ENCODE data around the gene LDHA. TPM values are rescaled to one million over a fixed set of nuclear protein-coding genes. Genes with fewer than 3 reads are reported as not detected.

LDHA gene
- total RNA-seq, 1 donor from 2014 or later = 852 TPM

DNA sequence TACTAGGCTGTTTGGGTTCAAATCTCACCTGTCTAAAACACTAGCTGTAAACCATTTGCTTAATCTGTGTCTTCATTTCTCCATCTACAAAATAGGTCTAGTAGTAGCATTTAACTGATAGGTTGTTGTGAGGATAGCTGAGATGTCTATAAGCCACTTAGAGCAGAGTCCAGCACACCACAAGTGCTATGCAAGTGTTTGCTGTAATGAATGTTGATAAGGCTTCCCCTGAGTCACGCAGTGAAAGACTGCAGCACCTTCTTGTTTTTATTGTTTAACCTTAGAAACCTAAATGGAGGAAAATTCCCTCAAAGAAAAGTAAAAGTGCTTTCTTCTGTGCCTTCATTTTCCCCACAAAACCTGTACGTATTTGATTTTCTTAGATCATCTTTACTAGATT lies 23.1 kb upstream of the LDHA start:
- H2AFZ ChIP-seq (ENCODE audit: low read depth, low read length) = no peak overlapping the region
- FAIRE-seq = no peak
- no peaks in the 10 kb centered on the region for H4K20me1 ChIP-seq (ENCODE audit: insufficient read depth, low read length)
- Mint-ChIP-seq H3K27ac (ENCODE audit: unreplicated experiment) (no peak overlapping the region), H3K36me3 (ENCODE audit: low read depth, unreplicated experiment) (peaks cover 2% of the 10 kb centered on the region), H3K9me3 (ENCODE audit: unreplicated experiment) (no peaks in the 10 kb centered on the region), H3K27me3 (ENCODE audit: low read depth, unreplicated experiment) (no peaks in the 10 kb centered on the region), H3K4me3 (ENCODE audit: unreplicated experiment) (no peak overlapping the region), H3K4me1 (ENCODE audit: low read depth, unreplicated experiment) (peaks cover 19% of the 10 kb centered on the region)
- DNase-seq (ENCODE audit: low read depth) = peak; percentile 54
- H3K9me3 ChIP-seq (ENCODE audit: insufficient read depth, low read depth, low read length) = no peaks in the 10 kb centered on the region
- H3K4me2 ChIP-seq (ENCODE audit: low read length) = no peak overlapping the region
- no peak overlapping the region for H3K27ac ChIP-seq (ENCODE audit: low read depth, low read length)
- peaks cover 8% of the 10 kb centered on the region for H3K36me3 ChIP-seq (ENCODE audit: insufficient read depth, low read length)
- no peaks in the 10 kb centered on the region for H3K27me3 ChIP-seq (ENCODE audit: insufficient read depth, low read length)
- no peak for TF ChIP-seq EZH2 (IDR thresholded peaks at IDR 0.05; ENCODE audit: insufficient read depth, low read length)
- TF ChIP-seq, protein P1, sequence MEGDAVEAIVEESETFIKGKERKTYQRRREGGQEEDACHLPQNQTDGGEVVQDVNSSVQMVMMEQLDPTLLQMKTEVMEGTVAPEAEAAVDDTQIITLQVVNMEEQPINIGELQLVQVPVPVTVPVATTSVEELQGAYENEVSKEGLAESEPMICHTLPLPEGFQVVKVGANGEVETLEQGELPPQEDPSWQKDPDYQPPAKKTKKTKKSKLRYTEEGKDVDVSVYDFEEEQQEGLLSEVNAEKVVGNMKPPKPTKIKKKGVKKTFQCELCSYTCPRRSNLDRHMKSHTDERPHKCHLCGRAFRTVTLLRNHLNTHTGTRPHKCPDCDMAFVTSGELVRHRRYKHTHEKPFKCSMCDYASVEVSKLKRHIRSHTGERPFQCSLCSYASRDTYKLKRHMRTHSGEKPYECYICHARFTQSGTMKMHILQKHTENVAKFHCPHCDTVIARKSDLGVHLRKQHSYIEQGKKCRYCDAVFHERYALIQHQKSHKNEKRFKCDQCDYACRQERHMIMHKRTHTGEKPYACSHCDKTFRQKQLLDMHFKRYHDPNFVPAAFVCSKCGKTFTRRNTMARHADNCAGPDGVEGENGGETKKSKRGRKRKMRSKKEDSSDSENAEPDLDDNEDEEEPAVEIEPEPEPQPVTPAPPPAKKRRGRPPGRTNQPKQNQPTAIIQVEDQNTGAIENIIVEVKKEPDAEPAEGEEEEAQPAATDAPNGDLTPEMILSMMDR (IDR thresholded peaks at IDR 0.05; ENCODE audit: insufficient read depth, low read depth, low read length) = no peak
- no peaks in the 10 kb centered on the region for H3K79me2 ChIP-seq (ENCODE audit: insufficient read depth, low read length)
- H3K4me3 ChIP-seq (ENCODE audit: insufficient read depth, low read depth, low read length) = no peak overlapping the region
- H3K9ac ChIP-seq (ENCODE audit: low read length) = no peak overlapping the region
- peaks cover 6% of the 10 kb centered on the region for H3K4me1 ChIP-seq (ENCODE audit: insufficient read depth, low read length)

DNA sequence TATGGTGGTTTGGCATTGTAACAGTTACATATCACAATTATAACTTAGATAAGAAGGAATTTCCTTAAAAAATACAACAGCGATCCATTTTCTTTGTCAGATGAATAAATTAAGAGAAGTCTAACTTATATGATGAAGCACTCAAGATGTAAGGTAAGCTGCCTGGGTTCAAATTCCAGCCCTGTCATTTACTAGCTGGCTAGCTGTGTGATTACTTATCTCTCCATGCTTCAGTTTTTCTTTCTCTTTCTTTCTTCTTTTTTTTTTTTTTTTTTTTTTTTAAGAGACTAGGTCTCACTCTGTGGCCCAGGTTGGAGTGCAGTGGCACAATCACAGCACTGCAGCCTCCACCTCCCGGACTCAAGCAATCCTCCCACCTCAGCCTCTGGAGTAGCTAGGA lies 22.2 kb upstream of the LDHA start:
- Histone ChIP-seq H3K4me3 (ENCODE audit: insufficient read depth, low read depth, low read length) (no peak overlapping the region), H3K4me2 (ENCODE audit: low read length) (no peak overlapping the region), H4K20me1 (ENCODE audit: insufficient read depth, low read length) (no peaks in the 10 kb centered on the region), H3K27ac (ENCODE audit: low read depth, low read length) (no peak overlapping the region), H3K79me2 (ENCODE audit: insufficient read depth, low read length) (no peaks in the 10 kb centered on the region), H3K36me3 (ENCODE audit: insufficient read depth, low read length) (no peaks in the 10 kb centered on the region), H3K9me3 (ENCODE audit: insufficient read depth, low read depth, low read length) (no peaks in the 10 kb centered on the region), H3K9ac (ENCODE audit: low read length) (no peak overlapping the region), H3K4me1 (ENCODE audit: insufficient read depth, low read length) (peaks cover 6% of the 10 kb centered on the region), H2AFZ (ENCODE audit: low read depth, low read length) (no peak overlapping the region), H3K27me3 (ENCODE audit: insufficient read depth, low read length) (no peaks in the 10 kb centered on the region)
- no peaks in the 10 kb centered on the region for H3K9me3 Mint-ChIP-seq (ENCODE audit: unreplicated experiment)
- H3K27me3 Mint-ChIP-seq (ENCODE audit: low read depth, unreplicated experiment) = no peaks in the 10 kb centered on the region
- no peak for FAIRE-seq
- DNase-seq (ENCODE audit: low read depth) = no peak
- no peak overlapping the region for H3K4me3 Mint-ChIP-seq (ENCODE audit: unreplicated experiment)
- TF ChIP-seq EZH2 (IDR thresholded peaks at IDR 0.05; ENCODE audit: insufficient read depth, low read length) = no peak
- TF ChIP-seq, protein P1 (IDR thresholded peaks at IDR 0.05; ENCODE audit: insufficient read depth, low read depth, low read length) = no peak
- H3K27ac Mint-ChIP-seq (ENCODE audit: unreplicated experiment) = no peak overlapping the region
- peaks cover 2% of the 10 kb centered on the region for H3K36me3 Mint-ChIP-seq (ENCODE audit: low read depth, unreplicated experiment)
- peaks cover 19% of the 10 kb centered on the region for H3K4me1 Mint-ChIP-seq (ENCODE audit: low read depth, unreplicated experiment)

DNA sequence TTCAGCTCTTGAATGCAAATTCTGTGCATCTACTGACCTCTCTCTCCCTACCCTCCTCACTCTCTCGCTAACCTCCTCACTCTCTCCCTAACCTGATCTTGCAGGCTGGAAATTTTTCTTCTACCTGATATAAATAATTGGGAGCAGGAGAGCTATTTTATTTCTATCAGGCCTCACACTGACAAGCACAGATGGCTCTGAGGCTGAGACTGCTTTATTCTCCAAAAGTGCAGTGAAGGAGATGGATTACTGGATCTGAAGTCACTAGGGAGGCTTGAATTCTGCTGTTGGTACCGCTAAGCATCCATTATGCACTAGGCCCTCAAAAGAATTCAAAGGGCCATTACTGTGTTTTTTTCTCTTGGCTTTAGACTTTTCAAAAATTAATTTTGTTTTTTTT lies 19.4 kb upstream of the LDHA start:
- H3K4me3 ChIP-seq (ENCODE audit: insufficient read depth, low read depth, low read length) = no peak overlapping the region
- Mint-ChIP-seq H3K4me1 (ENCODE audit: low read depth, unreplicated experiment) (no peaks in the 10 kb centered on the region), H3K36me3 (ENCODE audit: low read depth, unreplicated experiment) (no peaks in the 10 kb centered on the region), H3K27ac (ENCODE audit: unreplicated experiment) (no peak overlapping the region), H3K9me3 (ENCODE audit: unreplicated experiment) (no peaks in the 10 kb centered on the region), H3K27me3 (ENCODE audit: low read depth, unreplicated experiment) (no peaks in the 10 kb centered on the region), H3K4me3 (ENCODE audit: unreplicated experiment) (no peak overlapping the region)
- H3K27me3 ChIP-seq (ENCODE audit: insufficient read depth, low read length) = no peaks in the 10 kb centered on the region
- no peaks in the 10 kb centered on the region for H3K4me1 ChIP-seq (ENCODE audit: insufficient read depth, low read length)
- no peak overlapping the region for H3K27ac ChIP-seq (ENCODE audit: low read depth, low read length)
- H2AFZ ChIP-seq (ENCODE audit: low read depth, low read length) = no peak overlapping the region
- DNase-seq (ENCODE audit: low read depth) (no peak), FAIRE-seq (no peak)
- H4K20me1 ChIP-seq (ENCODE audit: insufficient read depth, low read length) = no peaks in the 10 kb centered on the region
- H3K36me3 ChIP-seq (ENCODE audit: insufficient read depth, low read length) = no peaks in the 10 kb centered on the region
- no peaks in the 10 kb centered on the region for H3K9me3 ChIP-seq (ENCODE audit: insufficient read depth, low read depth, low read length)
- no peak overlapping the region for H3K9ac ChIP-seq (ENCODE audit: low read length)
- no peaks in the 10 kb centered on the region for H3K79me2 ChIP-seq (ENCODE audit: insufficient read depth, low read length)
- TF ChIP-seq, protein P1 (IDR thresholded peaks at IDR 0.05; ENCODE audit: insufficient read depth, low read depth, low read length) = no peak
- TF ChIP-seq EZH2 (IDR thresholded peaks at IDR 0.05; ENCODE audit: insufficient read depth, low read length) = no peak
- H3K4me2 ChIP-seq (ENCODE audit: low read length) = no peak overlapping the region

Measured in astrocyte (in vitro differentiated cells and primary cell).